ENCODE measurements around the gene EXD3.
"Not testable (repeated sequence)": the region's sequence is repeated elsewhere in the genome, so short reads cannot be mapped to it uniquely, and the experiment has no call there.

Gene EXD3

GRCh38 chr9:137411260-137411644, 11.7 kb downstream of the EXD3 start:
- DNase-seq (ENCODE audit: low spot score) = no peak

GRCh38 chr9:137410891-137411249, 12.1 kb downstream of the EXD3 start:
- DNase-seq (ENCODE audit: low spot score) = no peak

GRCh38 chr9:137410236-137410890, 12.6 kb downstream of the EXD3 start:
- not testable (repeated sequence) for DNase-seq (ENCODE audit: low spot score)

- DNase-seq (ENCODE audit: low spot score) = no peak
These were observed 13.4 kb downstream of the EXD3 start for GRCh38 chr9:137409515-137409914.

- DNase-seq (ENCODE audit: low spot score) = no peak
These were observed 14.1 kb downstream of the EXD3 start for GRCh38 chr9:137408651-137409405.

GRCh38 chr9:137407590-137408300, 15.2 kb downstream of the EXD3 start:
- DNase-seq (ENCODE audit: low spot score) = no peak

GRCh38 chr9:137406876-137407589, 15.9 kb downstream of the EXD3 start:
- DNase-seq (ENCODE audit: low spot score) = peak; percentile 35

GRCh38 chr9:137406085-137406760, 16.7 kb downstream of the EXD3 start:
- DNase-seq (ENCODE audit: low spot score) = no peak

- DNase-seq (ENCODE audit: low spot score) = no peak
These were observed 17.3 kb downstream of the EXD3 start for GRCh38 chr9:137405677-137406081.

GRCh38 chr9:137404961-137405567, 17.9 kb downstream of the EXD3 start:
- DNase-seq (ENCODE audit: low spot score) = no peak

- DNase-seq (ENCODE audit: low spot score) = no peak
These were observed 19.7 kb downstream of the EXD3 start for GRCh38 chr9:137403269-137403668.

- DNase-seq (ENCODE audit: low spot score) = no peak
These were observed 20.2 kb downstream of the EXD3 start for GRCh38 chr9:137402746-137403145.

- DNase-seq (ENCODE audit: low spot score) = no peak
These were observed 24.1 kb downstream of the EXD3 start for GRCh38 chr9:137398561-137399468.

GRCh38 chr9:137397675-137398423, 25.1 kb downstream of the EXD3 start:
- DNase-seq (ENCODE audit: low spot score) = no peak

- DNase-seq (ENCODE audit: low spot score) = no peak
These were observed 26.2 kb downstream of the EXD3 start for GRCh38 chr9:137396634-137397367.

- DNase-seq (ENCODE audit: low spot score) = no peak
These were observed 26.7 kb downstream of the EXD3 start for GRCh38 chr9:137396227-137396626.

GRCh38 chr9:137395666-137396010, 27.3 kb downstream of the EXD3 start:
- DNase-seq (ENCODE audit: low spot score) = no peak

- DNase-seq (ENCODE audit: low spot score) = no peak
These were observed 27.9 kb downstream of the EXD3 start for GRCh38 chr9:137394866-137395665.
